Loucy (cell line): ENCODE results near the gene VPS52.
"Not testable (repeated sequence)": the region's sequence is repeated elsewhere in the genome, so short reads cannot be mapped to it uniquely, and the experiment has no call there.

Experiments used
- H2AFZ ChIP-seq: fragments of 200-600 bp; sonication (generic); 2 replicates; pipeline ENCODE4 v1.6.0; 2016; ENCODE audit warnings: antibody characterized with exemption, mild to moderate bottlenecking, low read length, moderate library complexity
- H3F3A ChIP-seq: fragments of 200-600 bp; 2 replicates; pipeline ENCODE4 v1.6.0; 2016; ENCODE audit warnings: antibody characterized with exemption, low read depth, mild to moderate bottlenecking
- H3K27me3 ChIP-seq: fragments of 200-600 bp; sonication (generic); 2 replicates; pipeline ENCODE4 v1.6.1; 2014; ENCODE audit warnings: low read length, mild to moderate bottlenecking; ENCODE audit not compliant: insufficient read depth, poor library complexity, severe bottlenecking
- H3K36me3 ChIP-seq: fragments of 200-600 bp; sonication (generic); 2 replicates; pipeline ENCODE4 v1.6.1; 2016; ENCODE audit warnings: low read length; ENCODE audit not compliant: insufficient read depth
- H3K4me1 ChIP-seq: fragments of 200-600 bp; sonication (generic); 2 replicates; pipeline ENCODE4 v1.5.1; 2014; ENCODE audit warnings: low read length, mild to moderate bottlenecking; ENCODE audit not compliant: insufficient read depth, poor library complexity, severe bottlenecking
- H3K4me2 ChIP-seq: fragments of 200-600 bp; sonication (generic); 2 replicates; pipeline ENCODE4 v1.6.0; 2014; ENCODE audit warnings: antibody characterized with exemption, low read length, low read depth, mild to moderate bottlenecking; ENCODE audit not compliant: poor library complexity, severe bottlenecking
- H3K4me3 ChIP-seq: fragments of 200-600 bp; sonication (generic); 2 replicates; pipeline ENCODE4 v1.5.1; 2014; ENCODE audit warnings: low read length, mild to moderate bottlenecking, mixed read lengths; ENCODE audit not compliant: poor library complexity, severe bottlenecking
- H3K79me2 ChIP-seq: fragments of 200-600 bp; sonication (generic); 2 replicates; pipeline ENCODE4 v1.6.1; 2014; ENCODE audit warnings: low read length; ENCODE audit not compliant: insufficient read depth
- H3K9ac ChIP-seq: fragments of 200-600 bp; sonication (generic); 2 replicates; pipeline ENCODE4 v1.6.0; 2014; ENCODE audit warnings: mild to moderate bottlenecking, low read depth, low read length, moderate library complexity; ENCODE audit not compliant: poor library complexity, severe bottlenecking
- H3K9me2 ChIP-seq: fragments of 200-600 bp; sonication (generic); replicated peaks from 2 replicates; pipeline ENCODE4 v1.6.1; 2016; ENCODE audit warnings: low read depth, low read length, mixed read lengths
- H3K9me3 ChIP-seq: fragments of 200-600 bp; sonication (generic); 2 replicates; pipeline ENCODE4 v1.6.1; 2014; ENCODE audit warnings: mild to moderate bottlenecking, antibody characterized with exemption, low read length, low read depth; ENCODE audit not compliant: insufficient read depth
- H4K20me1 ChIP-seq: fragments of 200-600 bp; sonication (generic); 2 replicates; pipeline ENCODE4 v1.6.0; 2014; ENCODE audit warnings: antibody characterized with exemption, low read length, mild to moderate bottlenecking; ENCODE audit not compliant: insufficient read depth, poor library complexity, severe bottlenecking
- CTCF ChIP-seq: fragments of 200-600 bp; sonication (generic); conservative IDR thresholded peaks from 2 replicates; pipeline ENCODE4 v1.5.1; 2014; ENCODE audit warnings: mild to moderate bottlenecking, antibody characterized with exemption, low read length
- EZH2phosphoT487 ChIP-seq: fragments of 200-600 bp; IDR thresholded peaks from 2 replicates; pipeline ENCODE4 v1.6.1; 2018; ENCODE audit warnings: antibody characterized with exemption, mild to moderate bottlenecking, moderate library complexity, borderline replicate concordance

VPS52 gene

GRCh38 chr6:33237741-33238140, 33.9 kb downstream of the VPS52 start:
- no peak overlapping the region for H3K4me2 ChIP-seq
- H3K27me3 ChIP-seq: no peaks in the 10 kb centered on the region
- H2AFZ ChIP-seq: no peak overlapping the region
- H3K9ac ChIP-seq: no peak overlapping the region
- H3K36me3 ChIP-seq: no peaks in the 10 kb centered on the region
- no peaks in the 10 kb centered on the region for H4K20me1 ChIP-seq
- no peaks in the 10 kb centered on the region for H3F3A ChIP-seq
- no peaks in the 10 kb centered on the region for H3K9me2 ChIP-seq
- peaks cover 4% of the 10 kb centered on the region for H3K4me1 ChIP-seq
- no peak for TF ChIP-seq EZH2phosphoT487
- no peaks in the 10 kb centered on the region for H3K79me2 ChIP-seq
- no peak overlapping the region for H3K4me3 ChIP-seq
- H3K9me3 ChIP-seq: no peaks in the 10 kb centered on the region

GRCh38 chr6:33236852-33237251, 34.8 kb downstream of the VPS52 start:
- Histone ChIP-seq H3K9me2 (no peaks in the 10 kb centered on the region), H3K4me2 (no peak overlapping the region), H3K9ac (no peak overlapping the region), H3K4me3 (no peak overlapping the region), H3K36me3 (no peaks in the 10 kb centered on the region), H4K20me1 (no peaks in the 10 kb centered on the region), H3K4me1 (peaks cover 4% of the 10 kb centered on the region), H3K9me3 (no peaks in the 10 kb centered on the region), H3K79me2 (no peaks in the 10 kb centered on the region), H3F3A (no peaks in the 10 kb centered on the region), H3K27me3 (no peaks in the 10 kb centered on the region), H2AFZ (no peak overlapping the region)
- TF ChIP-seq EZH2phosphoT487 (no peak), CTCF (no peak)

- Histone ChIP-seq H3K4me1 (peaks cover 4% of the 10 kb centered on the region), H3K27me3 (no peaks in the 10 kb centered on the region), H3K9ac (no peak overlapping the region), H3K4me2 (no peak overlapping the region), H4K20me1 (no peaks in the 10 kb centered on the region), H2AFZ (no peak overlapping the region), H3K36me3 (no peaks in the 10 kb centered on the region), H3K9me3 (no peaks in the 10 kb centered on the region), H3K9me2 (no peaks in the 10 kb centered on the region), H3K79me2 (no peaks in the 10 kb centered on the region), H3F3A (no peaks in the 10 kb centered on the region), H3K4me3 (no peak overlapping the region)
- TF ChIP-seq CTCF: no peak
- no peak for TF ChIP-seq EZH2phosphoT487
Observed at GRCh38 chr6:33236328-33236727, 35.3 kb downstream of the VPS52 start.

- Histone ChIP-seq H3K9me2 (no peaks in the 10 kb centered on the region), H3K36me3 (no peaks in the 10 kb centered on the region), H3F3A (no peaks in the 10 kb centered on the region), H4K20me1 (no peaks in the 10 kb centered on the region), H3K4me3 (no peak overlapping the region), H2AFZ (0 out of 2 replicates have a peak overlapping the region, but pooled peaks have one; percentile 2), H3K4me2 (no peak overlapping the region), H3K27me3 (no peaks in the 10 kb centered on the region), H3K4me1 (peaks cover 4% of the 10 kb centered on the region), H3K79me2 (no peaks in the 10 kb centered on the region), H3K9ac (no peak overlapping the region), H3K9me3 (no peaks in the 10 kb centered on the region)
- TF ChIP-seq CTCF: no peak
- TF ChIP-seq EZH2phosphoT487: no peak
Observed at GRCh38 chr6:33235221-33235634, 36.4 kb downstream of the VPS52 start.

- not testable (repeated sequence) for H3K4me2 ChIP-seq, H3F3A ChIP-seq, H3K4me3 ChIP-seq, H3K9me2 ChIP-seq, H3K9me3 ChIP-seq, H4K20me1 ChIP-seq, H3K36me3 ChIP-seq, H3K27me3 ChIP-seq, H3K4me1 ChIP-seq, H2AFZ ChIP-seq, H3K79me2 ChIP-seq, H3K9ac ChIP-seq
Observed at GRCh38 chr6:33226503-33227120, 45.1 kb downstream of the VPS52 start.
